ENCODE data around the gene AP1S1.
"Not testable (repeated sequence)": the region's sequence is repeated elsewhere in the genome, so short reads cannot be mapped to it uniquely, and the experiment has no call there.

Gene AP1S1

GRCh38 chr7:101125989-101126650, 28.2 kb upstream of the AP1S1 start:
- no peak for DNase-seq

GRCh38 chr7:101126651-101127459, 27.4 kb upstream of the AP1S1 start, which contains the start of gene SERPINE1:
Gene SERPINE1, plus strand, starts transcription at chr7:101127104. Its CDS starts 1,290 bp downstream, at chr7:101128394.
- DNase-seq, result no peak

GRCh38 chr7:101127460-101128039, 26.7 kb upstream of the AP1S1 start:
- DNase-seq, result no peak

- DNase-seq, result no peak
Observed at GRCh38 chr7:101128040-101128834, 26.0 kb upstream of the AP1S1 start.

GRCh38 chr7:101129603-101130117, 24.6 kb upstream of the AP1S1 start:
- no peak for DNase-seq

- DNase-seq, result not testable (repeated sequence)
Observed at GRCh38 chr7:101132626-101133600, 21.4 kb upstream of the AP1S1 start.

GRCh38 chr7:101133621-101134398, 20.5 kb upstream of the AP1S1 start:
- no peak for DNase-seq

- no peak for DNase-seq
Observed at GRCh38 chr7:101134399-101134980, 19.8 kb upstream of the AP1S1 start.

GRCh38 chr7:101137651-101138212, 16.5 kb upstream of the AP1S1 start:
- no peak for DNase-seq

- DNase-seq, result peak; percentile 76
Observed at GRCh38 chr7:101138213-101138870, 15.9 kb upstream of the AP1S1 start.

GRCh38 chr7:101140339-101140699, 14.0 kb upstream of the AP1S1 start:
- no peak for DNase-seq

GRCh38 chr7:101140746-101141382, 13.4 kb upstream of the AP1S1 start:
- no peak for DNase-seq

- no peak for DNase-seq
Observed at GRCh38 chr7:101151908-101152651, 2.2 kb upstream of the AP1S1 start.

GRCh38 chr7:101154693-101155102, 422 bp downstream of the AP1S1 start:
- no peak for DNase-seq

GRCh38 chr7:101155303-101155702, 1.0 kb downstream of the AP1S1 start:
- DNase-seq, result no peak

GRCh38 chr7:101156277-101156676, 2.0 kb downstream of the AP1S1 start:
- no peak for DNase-seq

GRCh38 chr7:101156866-101157589, 2.8 kb downstream of the AP1S1 start:
- DNase-seq, result no peak

Measured in SIG-M5 (cell line).